NCI-H2107 treated with DMSO at 0.1 percent for 48 hours (cell line): ENCODE results near the gene IKBKG.
A peak's percentile ranks its signal among the peaks of the same experiment; 100 is the strongest.
"Not testable (repeated sequence)": the region's sequence is repeated elsewhere in the genome, so short reads cannot be mapped to it uniquely, and the experiment has no call there.

Experiments used
- DNase-seq: peaks from one replicate; lab custom pipeline; 2025; ENCODE audit not compliant: unreplicated experiment; lab: John Stamatoyannopoulos, UW

Gene IKBKG

GRCh38 chrX:154547245-154548027 lies at the start of gene IKBKG:
IKBKG (plus strand) TSS chrX:154547620; CDS start chrX:154552003, 4,383 bp downstream.
- peak; percentile 87 for DNase-seq

- DNase-seq, result not testable (repeated sequence)
Observed at GRCh38 chrX:154501423-154501822, 46.0 kb upstream of the IKBKG start.

- no peak for DNase-seq
Observed at GRCh38 chrX:154502098-154502497, 45.3 kb upstream of the IKBKG start.

GRCh38 chrX:154502989-154503388 lies 44.4 kb upstream of the IKBKG start:
- DNase-seq, result no peak

GRCh38 chrX:154505734-154506133 lies 41.7 kb upstream of the IKBKG start:
- no peak for DNase-seq

GRCh38 chrX:154506483-154507332 lies 40.7 kb upstream of the IKBKG start:
- DNase-seq, result no peak

- no peak for DNase-seq
Observed at GRCh38 chrX:154507673-154508383, 39.6 kb upstream of the IKBKG start.

GRCh38 chrX:154508384-154508745 lies 39.1 kb upstream of the IKBKG start:
- no peak for DNase-seq

GRCh38 chrX:154509455-154509854 lies 38.0 kb upstream of the IKBKG start:
- DNase-seq, result no peak

- DNase-seq, result no peak
Observed at GRCh38 chrX:154511761-154512160, 35.7 kb upstream of the IKBKG start.

- DNase-seq, result no peak
Observed at GRCh38 chrX:154512879-154513553, 34.4 kb upstream of the IKBKG start.

GRCh38 chrX:154513716-154514115 lies 33.7 kb upstream of the IKBKG start:
- DNase-seq, result no peak

- DNase-seq, result no peak
Observed at GRCh38 chrX:154515090-154515965, 32.1 kb upstream of the IKBKG start.

GRCh38 chrX:154515966-154516655 lies 31.3 kb upstream of the IKBKG start, which contains the start of gene FAM3A:
FAM3A (minus strand) TSS chrX:154516232; CDS start chrX:154515772, 460 bp downstream.
- peak; percentile 83 for DNase-seq

GRCh38 chrX:154516656-154517100 lies 30.7 kb upstream of the IKBKG start:
- peak; percentile 11 for DNase-seq

- DNase-seq, result no peak
Observed at GRCh38 chrX:154517101-154517781, 30.2 kb upstream of the IKBKG start.

GRCh38 chrX:154519389-154519788 lies 28.0 kb upstream of the IKBKG start:
- no peak for DNase-seq

- no peak for DNase-seq
Observed at GRCh38 chrX:154525606-154526490, 21.6 kb upstream of the IKBKG start.
